Measurements from ENCODE around the gene GAS2L2. TPM values are rescaled to one million over a fixed set of nuclear protein-coding genes. Genes with fewer than 3 reads are reported as not detected.

Gene GAS2L2
- total RNA-seq, 2 donors from 2014 or later = 0.09 TPM; not detected in 1

GRCh38 chr17:35797918-35798317 is 44.9 kb upstream of the GAS2L2 start:
- 86 to 87% methylated on average over 5 of the region's 5 CpGs for WGBS, 2 experiments (ENCODE audit: insufficient coverage in 1 of 2, insufficient read length in 1 of 2)
- Mint-ChIP-seq H3K27me3 (ENCODE audit: insufficient read depth) (peaks cover 70% of the 10 kb centered on the region), H3K36me3 (ENCODE audit: low read depth) (no peaks in the 10 kb centered on the region), H3K9me3 (no peaks in the 10 kb centered on the region), H3K4me1 (no peaks in the 10 kb centered on the region), H3K4me3 (no peak overlapping the region), H3K27ac (no peak overlapping the region)
- peaks cover 71% of the 10 kb centered on the region for H3K27me3 ChIP-seq (ENCODE audit: control insufficient read depth, insufficient read depth, low read length, poor library complexity, severe bottlenecking)
- no peak overlapping the region for H3K4me3 ChIP-seq (ENCODE audit: low read length)
- no peak overlapping the region for H3K9ac ChIP-seq (ENCODE audit: extremely low read depth, low read length, poor library complexity, severe bottlenecking)
- DNase-seq = no peak
- H3K36me3 ChIP-seq (ENCODE audit: control insufficient read depth, insufficient read depth, low read length) = no peaks in the 10 kb centered on the region
- no peak overlapping the region for H3K27ac ChIP-seq (ENCODE audit: low read depth, low read length)
- no peak for TF ChIP-seq CTCF (conservative IDR thresholded peaks at IDR 0.05)
- no peaks in the 10 kb centered on the region for H3K9me3 ChIP-seq (ENCODE audit: control insufficient read depth, low read length)
- H3K4me1 ChIP-seq (ENCODE audit: control insufficient read depth, insufficient read depth, low read length) = no peaks in the 10 kb centered on the region

- Mint-ChIP-seq H3K9me3 (no peaks in the 10 kb centered on the region), H3K27ac (no peak overlapping the region), H3K4me1 (no peaks in the 10 kb centered on the region), H3K4me3 (no peak overlapping the region), H3K36me3 (ENCODE audit: low read depth) (no peaks in the 10 kb centered on the region), H3K27me3 (ENCODE audit: insufficient read depth) (peaks cover 75% of the 10 kb centered on the region)
- H3K36me3 ChIP-seq (ENCODE audit: control insufficient read depth, insufficient read depth, low read length) = no peaks in the 10 kb centered on the region
- no peak overlapping the region for H3K4me3 ChIP-seq (ENCODE audit: low read length)
- no peak overlapping the region for H3K9ac ChIP-seq (ENCODE audit: extremely low read depth, low read length, poor library complexity, severe bottlenecking)
- peaks cover 77% of the 10 kb centered on the region for H3K27me3 ChIP-seq (ENCODE audit: control insufficient read depth, insufficient read depth, low read length, poor library complexity, severe bottlenecking)
- DNase-seq = no peak
- no peaks in the 10 kb centered on the region for H3K4me1 ChIP-seq (ENCODE audit: control insufficient read depth, insufficient read depth, low read length)
- WGBS, 2 experiments (ENCODE audit: insufficient coverage in 1 of 2, insufficient read length in 1 of 2) = 40 to 63% methylated on average over 1 to 4 of the region's 4 CpGs
- H3K27ac ChIP-seq (ENCODE audit: low read depth, low read length) = no peak overlapping the region
- H3K9me3 ChIP-seq (ENCODE audit: control insufficient read depth, low read length) = no peaks in the 10 kb centered on the region
- no peak for TF ChIP-seq CTCF (conservative IDR thresholded peaks at IDR 0.05)
These were observed 44.3 kb upstream of the GAS2L2 start for GRCh38 chr17:35797370-35797769.

- no peak overlapping the region for H3K9ac ChIP-seq (ENCODE audit: extremely low read depth, low read length, poor library complexity, severe bottlenecking)
- H3K4me3 ChIP-seq (ENCODE audit: low read length) = no peak overlapping the region
- H3K4me1 ChIP-seq (ENCODE audit: control insufficient read depth, insufficient read depth, low read length) = no peaks in the 10 kb centered on the region
- H3K9me3 ChIP-seq (ENCODE audit: control insufficient read depth, low read length) = no peaks in the 10 kb centered on the region
- no peak for DNase-seq
- 60 to 77% methylated on average over 1 of the region's 1 CpG for WGBS, 2 experiments (ENCODE audit: insufficient coverage in 1 of 2, insufficient read length in 1 of 2)
- H3K27ac Mint-ChIP-seq = no peak overlapping the region
- H3K27me3 ChIP-seq (ENCODE audit: control insufficient read depth, insufficient read depth, low read length, poor library complexity, severe bottlenecking) = peaks cover 81% of the 10 kb centered on the region
- no peak overlapping the region for H3K4me3 Mint-ChIP-seq
- no peaks in the 10 kb centered on the region for H3K36me3 ChIP-seq (ENCODE audit: control insufficient read depth, insufficient read depth, low read length)
- H3K4me1 Mint-ChIP-seq = no peaks in the 10 kb centered on the region
- H3K9me3 Mint-ChIP-seq = no peaks in the 10 kb centered on the region
- H3K27ac ChIP-seq (ENCODE audit: low read depth, low read length) = no peak overlapping the region
- peaks cover 78% of the 10 kb centered on the region for H3K27me3 Mint-ChIP-seq (ENCODE audit: insufficient read depth)
- H3K36me3 Mint-ChIP-seq (ENCODE audit: low read depth) = no peaks in the 10 kb centered on the region
- TF ChIP-seq CTCF (conservative IDR thresholded peaks at IDR 0.05) = no peak
These were observed 43.9 kb upstream of the GAS2L2 start for GRCh38 chr17:35796942-35797341.
